SKM-1 (cell line): ENCODE measurements around the gene IL1B.

ENCODE experiments used
- DNase-seq: peaks from one replicate; lab custom pipeline; 2025; ENCODE audit not compliant: unreplicated experiment; lab: John Stamatoyannopoulos, UW

The IL1B gene

GRCh38 chr2:112784199-112785189, 52.1 kb downstream of the IL1B start, which contains the start of gene IL1A:
TSS of gene IL1A (minus strand) at chr2:112784493. CDS start at chr2:112783770, 723 bp downstream.
- no peak for DNase-seq

- DNase-seq = no peak
These were observed 53.3 kb downstream of the IL1B start for GRCh38 chr2:112783187-112783714.

DNA sequence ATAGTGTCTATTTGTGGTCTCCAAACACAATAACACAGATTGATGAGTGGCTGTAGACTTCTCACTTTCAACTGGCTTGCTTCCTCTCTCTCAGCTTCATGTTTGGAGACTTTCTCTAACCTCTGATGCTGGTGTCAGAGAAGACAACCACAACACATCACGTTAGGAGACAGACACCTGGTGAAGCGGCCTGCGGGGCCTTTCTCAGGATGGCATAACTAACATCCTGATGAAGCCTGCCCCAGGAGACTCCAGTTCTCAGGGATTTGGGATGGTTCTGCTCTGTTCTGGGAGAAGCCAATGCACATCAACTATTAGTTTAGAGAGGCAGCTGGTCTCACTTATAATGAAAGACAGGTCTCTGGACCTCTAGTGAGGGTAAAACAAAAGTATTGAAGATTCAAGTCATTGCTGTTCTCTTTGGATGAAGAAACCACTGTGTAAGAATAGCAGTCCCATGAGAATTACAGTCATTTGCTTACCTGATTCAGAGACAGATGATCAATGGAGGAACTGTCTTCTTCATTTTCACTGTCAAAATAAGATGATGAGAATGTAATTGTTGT, 54.3 kb downstream of the IL1B start:
- no peak for DNase-seq
